Duodenal mucosa (tissue), 2 donors: ENCODE results near the gene TMEM80.
"Not testable (repeated sequence)": the region's sequence is repeated elsewhere in the genome, so short reads cannot be mapped to it uniquely, and the experiment has no call there.

Source experiments
- H3K27ac ChIP-seq: one replicate; pipeline ENCODE4 v1.7.0; 2013; ENCODE audit warnings: low read depth, low read length
- H3K27me3 ChIP-seq, 2 donors: one replicate each; pipeline ENCODE4 v1.7.0; 2013; ENCODE audit warnings: low read length in 2 of 2, control low read depth in 1 of 2; ENCODE audit not compliant: insufficient read depth in 2 of 2, control insufficient read depth in 1 of 2
- H3K36me3 ChIP-seq, 2 donors: one replicate each; pipeline ENCODE4 v1.7.0; 2013; ENCODE audit warnings: low read length in 2 of 2, control low read depth in 1 of 2; ENCODE audit not compliant: insufficient read depth in 2 of 2, control insufficient read depth in 1 of 2
- H3K4me1 ChIP-seq, 2 donors: one replicate each; pipeline ENCODE4 v1.7.0; 2013; ENCODE audit warnings: low read length in 2 of 2, control low read depth in 1 of 2; ENCODE audit not compliant: insufficient read depth in 2 of 2, control insufficient read depth in 1 of 2
- H3K4me3 ChIP-seq, 2 donors: one replicate each; pipeline ENCODE4 v1.7.0; 2013; ENCODE audit warnings: low read length in 2 of 2, low read depth in 1 of 2
- H3K9ac ChIP-seq, 2 donors: one replicate each; pipeline ENCODE4 v1.7.0; 2013; ENCODE audit warnings: low read length in 2 of 2, low read depth in 1 of 2
- H3K9me3 ChIP-seq, 2 donors: one replicate each; pipeline ENCODE4 v1.7.0; 2013; ENCODE audit warnings: low read length in 2 of 2, control low read depth in 1 of 2; ENCODE audit not compliant: control insufficient read depth in 1 of 2

TMEM80 gene

GRCh38 chr11:678297-678696 lies 17.3 kb upstream of the TMEM80 start:
- Histone ChIP-seq H3K27ac (no peak overlapping the region), H3K4me3 (no peak overlapping the region), H3K27me3 (no peaks in the 10 kb centered on the region), H3K9me3 (no peaks in the 10 kb centered on the region), H3K36me3 (peaks cover 20 to 53% of the 10 kb centered on the region in 2 donors), H3K9ac (no peak overlapping the region), H3K4me1 (no peaks in the 10 kb centered on the region)

DNA sequence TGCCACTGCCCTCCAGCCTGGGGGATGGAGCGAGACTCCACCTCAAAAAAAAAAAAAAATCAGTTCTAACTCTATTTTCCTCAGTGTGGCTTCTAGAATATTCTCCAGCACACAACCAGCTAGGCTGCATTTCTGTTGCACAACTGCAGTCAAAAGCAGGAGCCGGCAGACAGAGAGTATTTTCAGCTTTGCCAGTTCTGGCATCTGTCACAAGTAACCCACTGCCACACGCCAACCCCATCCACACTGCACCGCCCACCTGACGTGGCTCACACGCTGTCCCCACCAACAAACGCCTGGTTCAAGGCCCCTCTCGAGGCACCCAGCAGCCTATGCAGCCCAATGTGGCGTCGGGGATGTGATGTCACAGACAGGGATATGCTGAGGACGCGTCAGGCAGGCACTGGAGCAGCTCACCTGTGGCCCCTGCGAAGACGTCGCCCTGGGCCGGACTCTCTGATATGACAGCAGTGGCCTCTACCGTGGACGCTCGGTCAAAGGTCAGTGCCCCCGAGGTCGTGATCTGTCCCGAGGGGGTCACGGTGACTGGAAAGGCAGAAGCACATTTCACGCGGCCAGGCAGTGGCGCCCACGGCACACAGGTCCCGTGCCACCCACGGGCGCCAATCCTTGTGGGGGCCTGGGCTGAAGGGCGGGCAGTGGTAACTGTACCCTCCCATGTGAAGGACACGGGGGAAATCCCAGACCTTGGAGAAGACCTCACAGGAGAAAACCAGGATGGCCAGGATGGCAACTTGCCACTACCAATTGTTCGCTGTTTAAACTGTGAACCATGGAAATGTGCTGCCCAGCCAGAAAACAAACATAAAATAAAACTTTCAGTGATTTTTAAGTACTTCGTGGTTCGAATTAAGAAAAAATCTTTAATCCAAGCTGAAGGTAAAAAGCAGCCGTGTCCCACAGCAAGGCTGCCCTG lies 16.1 kb upstream of the TMEM80 start:
- Histone ChIP-seq H3K4me1 (no peaks in the 10 kb centered on the region), H3K4me3 (no peak overlapping the region), H3K27ac (no peak overlapping the region), H3K27me3 (no peaks in the 10 kb centered on the region), H3K9me3 (no peaks in the 10 kb centered on the region), H3K9ac (no peak overlapping the region), H3K36me3 (peaks cover 15 to 52% of the 10 kb centered on the region in 2 donors)

- no peaks in the 10 kb centered on the region for H3K27me3 ChIP-seq
- peaks cover 17 to 54% of the 10 kb centered on the region in 2 donors for H3K36me3 ChIP-seq
- no peaks in the 10 kb centered on the region for H3K4me1 ChIP-seq
- no peak overlapping the region for H3K9ac ChIP-seq
- no peak overlapping the region for H3K27ac ChIP-seq
- no peak overlapping the region for H3K4me3 ChIP-seq
- no peaks in the 10 kb centered on the region for H3K9me3 ChIP-seq
These were observed 15.1 kb upstream of the TMEM80 start for GRCh38 chr11:680476-680875.

DNA sequence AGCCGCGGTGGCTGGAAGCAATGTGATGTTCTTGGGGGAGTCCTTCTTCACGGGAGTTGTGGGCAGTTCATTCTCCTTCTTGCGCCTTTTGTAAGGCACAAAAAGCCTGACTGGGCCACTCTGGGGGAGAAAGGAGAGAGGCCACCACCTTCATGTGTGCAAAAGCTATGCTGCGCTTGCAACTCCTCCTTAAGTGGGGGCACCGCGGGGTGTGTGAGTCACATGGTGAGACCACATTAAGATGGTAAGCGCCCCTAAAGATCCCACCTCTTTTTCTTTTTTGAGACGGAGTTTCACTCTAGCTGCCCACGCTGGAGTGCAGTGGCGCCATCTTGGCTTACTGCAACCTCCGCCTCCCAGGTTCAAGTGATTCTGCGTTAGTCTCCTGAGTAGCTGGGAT lies 14.6 kb upstream of the TMEM80 start:
- no peak overlapping the region for H3K4me3 ChIP-seq
- no peaks in the 10 kb centered on the region for H3K4me1 ChIP-seq
- H3K36me3 ChIP-seq = peaks cover 17 to 54% of the 10 kb centered on the region in 2 donors
- no peak overlapping the region for H3K27ac ChIP-seq
- no peak overlapping the region for H3K9ac ChIP-seq
- no peaks in the 10 kb centered on the region for H3K9me3 ChIP-seq
- no peaks in the 10 kb centered on the region for H3K27me3 ChIP-seq

- no peak overlapping the region for H3K4me3 ChIP-seq
- no peak overlapping the region for H3K27ac ChIP-seq
- H3K27me3 ChIP-seq = no peaks in the 10 kb centered on the region
- no peaks in the 10 kb centered on the region for H3K9me3 ChIP-seq
- no peak overlapping the region for H3K9ac ChIP-seq
- H3K36me3 ChIP-seq = peaks cover 19 to 66% of the 10 kb centered on the region in 2 donors
- peaks cover 0 to 11% of the 10 kb centered on the region in 2 donors for H3K4me1 ChIP-seq
These were observed 9.0 kb upstream of the TMEM80 start for GRCh38 chr11:686451-687243.

GRCh38 chr11:687751-688150 lies 7.9 kb upstream of the TMEM80 start:
- Histone ChIP-seq H3K27ac (no peak overlapping the region), H3K4me3 (no peak overlapping the region), H3K27me3 (no peaks in the 10 kb centered on the region), H3K9me3 (no peaks in the 10 kb centered on the region), H3K36me3 (peaks cover 13 to 56% of the 10 kb centered on the region in 2 donors), H3K4me1 (peaks cover 0 to 19% of the 10 kb centered on the region in 2 donors), H3K9ac (no peak overlapping the region)

- Histone ChIP-seq H3K9ac (no peak overlapping the region), H3K9me3 (no peaks in the 10 kb centered on the region), H3K4me3 (no peak overlapping the region), H3K27me3 (no peaks in the 10 kb centered on the region), H3K36me3 (peaks cover 13 to 47% of the 10 kb centered on the region in 2 donors), H3K4me1 (peaks cover 7 to 25% of the 10 kb centered on the region in 2 donors), H3K27ac (no peak overlapping the region)
These were observed 6.9 kb upstream of the TMEM80 start for GRCh38 chr11:688681-689080.

- Histone ChIP-seq H3K9me3 (no peaks in the 10 kb centered on the region), H3K4me1 (peaks cover 13 to 31% of the 10 kb centered on the region in 2 donors), H3K27me3 (no peaks in the 10 kb centered on the region), H3K4me3 (no peak overlapping the region), H3K36me3 (peaks cover 10 to 39% of the 10 kb centered on the region in 2 donors), H3K9ac (no peak overlapping the region), H3K27ac (no peak overlapping the region)
These were observed 6.0 kb upstream of the TMEM80 start for GRCh38 chr11:689625-690024.

GRCh38 chr11:690244-690643 lies 5.4 kb upstream of the TMEM80 start:
- not testable (repeated sequence) for H3K9me3 ChIP-seq, H3K9ac ChIP-seq, H3K27ac ChIP-seq, H3K27me3 ChIP-seq, H3K4me3 ChIP-seq
- H3K4me1 ChIP-seq = peaks cover 13 to 31% of the 10 kb centered on the region in 2 donors
- peaks cover 8 to 36% of the 10 kb centered on the region in 2 donors for H3K36me3 ChIP-seq
